Measurements from ENCODE around the gene PFDN4. TPM values are rescaled to one million over a fixed set of nuclear protein-coding genes. Genes with fewer than 3 reads are reported as not detected.

Gene PFDN4
- total RNA-seq, 6 experiments from 2014 or later: 31.6 to 37.1 (median 35.1) TPM

- no peaks in the 10 kb centered on the region for H3K9me3 Mint-ChIP-seq
- H3K27me3 Mint-ChIP-seq (ENCODE audit: insufficient read depth): peaks cover 6% of the 10 kb centered on the region
- no peak for DNase-seq
- peaks cover 20% of the 10 kb centered on the region for H3K4me1 Mint-ChIP-seq (ENCODE audit: low read depth)
- TF ChIP-seq CTCF (IDR thresholded peaks at IDR 0.05): no peak
- H3K27ac Mint-ChIP-seq: no peak overlapping the region
- H3K4me3 Mint-ChIP-seq: no peak overlapping the region
- peaks cover 1% of the 10 kb centered on the region; the same call in 1 of the 2 replicates for H3K36me3 Mint-ChIP-seq (ENCODE audit: low read depth)
These were observed 2.4 kb upstream of the PFDN4 start for GRCh38 chr20:54205450-54205849.

- H3K27me3 Mint-ChIP-seq (ENCODE audit: insufficient read depth): peaks cover 4% of the 10 kb centered on the region
- peaks cover 6% of the 10 kb centered on the region; the same call in 1 of the 2 replicates for H3K36me3 Mint-ChIP-seq (ENCODE audit: low read depth)
- H3K4me3 Mint-ChIP-seq: peak overlapping the region; percentile 95; the same call in 1 of the 2 replicates
- H3K4me1 Mint-ChIP-seq (ENCODE audit: low read depth): peaks cover 37% of the 10 kb centered on the region
- no peak for TF ChIP-seq CTCF (IDR thresholded peaks at IDR 0.05)
- DNase-seq: no peak
- H3K27ac Mint-ChIP-seq: no peak overlapping the region; the same call in 1 of the 2 replicates
- H3K9me3 Mint-ChIP-seq: no peaks in the 10 kb centered on the region
These were observed 689 bp upstream of the PFDN4 start for GRCh38 chr20:54207053-54207742.

- Mint-ChIP-seq H3K4me1 (ENCODE audit: low read depth) (peaks cover 46% of the 10 kb centered on the region), H3K27me3 (ENCODE audit: insufficient read depth) (peaks cover 4% of the 10 kb centered on the region; the same call in 1 of the 2 replicates), H3K9me3 (no peaks in the 10 kb centered on the region), H3K4me3 (peak overlapping the region; percentile 91), H3K27ac (peak overlapping the region; percentile 79), H3K36me3 (ENCODE audit: low read depth) (peaks cover 6% of the 10 kb centered on the region; the same call in 1 of the 2 replicates)
- TF ChIP-seq CTCF (IDR thresholded peaks at IDR 0.05): no peak
- peak; percentile 52 for DNase-seq
These were observed 775 bp downstream of the PFDN4 start for GRCh38 chr20:54208548-54209176.

- no peaks in the 10 kb centered on the region for H3K9me3 Mint-ChIP-seq
- peak; percentile 3 for DNase-seq
- peaks cover 6% of the 10 kb centered on the region; the same call in 1 of the 2 replicates for H3K36me3 Mint-ChIP-seq (ENCODE audit: low read depth)
- TF ChIP-seq CTCF (IDR thresholded peaks at IDR 0.05): peak; percentile 55; the same call in 1 of the 2 replicates
- H3K27me3 Mint-ChIP-seq (ENCODE audit: insufficient read depth): peaks cover 4% of the 10 kb centered on the region; the same call in 1 of the 2 replicates
- H3K4me1 Mint-ChIP-seq (ENCODE audit: low read depth): peaks cover 46% of the 10 kb centered on the region
- peak overlapping the region; percentile 91 for H3K4me3 Mint-ChIP-seq
- peak overlapping the region; percentile 79 for H3K27ac Mint-ChIP-seq
These were observed 1.4 kb downstream of the PFDN4 start for GRCh38 chr20:54209216-54209813.

- Mint-ChIP-seq H3K4me1 (ENCODE audit: low read depth) (peaks cover 46% of the 10 kb centered on the region), H3K4me3 (no peak overlapping the region; the same call in 1 of the 2 replicates), H3K27me3 (ENCODE audit: insufficient read depth) (no peaks in the 10 kb centered on the region), H3K36me3 (ENCODE audit: low read depth) (peaks cover 11% of the 10 kb centered on the region; the same call in 1 of the 2 replicates), H3K9me3 (no peaks in the 10 kb centered on the region), H3K27ac (no peak overlapping the region)
- TF ChIP-seq CTCF (IDR thresholded peaks at IDR 0.05): no peak
- DNase-seq: peak; percentile 22
These were observed 4.3 kb downstream of the PFDN4 start for GRCh38 chr20:54212226-54212625.
